SK-N-SH treated with all-trans-retinoic acid at 6 μM for 48 hours (cell line): ENCODE results near the gene PARL.

ENCODE experiments used
- ATAC-seq: fragments of 200-7000 bp; cut with Tn5 transposase; 3 replicates; pipeline ENCODE4 v1.9.1; 2020; ENCODE audit warnings: mild to moderate bottlenecking, moderate library complexity
- ARNTL ChIP-seq: fragments of 450-650 bp; formaldehyde crosslinking; IDR thresholded peaks from 2 replicates; pipeline ENCODE4 v1.5.0; 2020; ENCODE audit warnings: low read depth, mild to moderate bottlenecking, moderate library complexity, borderline replicate concordance
- CREB5 ChIP-seq: fragments of 250-450 bp; sonication (Bioruptor Pico); IDR thresholded peaks from 2 replicates; pipeline ENCODE4 v1.5.1; 2020; ENCODE audit warnings: low read depth, mild to moderate bottlenecking, moderate library complexity
- CSDC2 ChIP-seq: fragments of 250-450 bp; sonication (Bioruptor Pico); IDR thresholded peaks from 2 replicates; pipeline ENCODE4 v1.5.0; 2020; ENCODE audit warnings: mild to moderate bottlenecking, moderate library complexity
- CSRNP3 ChIP-seq: fragments of 250-450 bp; sonication (Bioruptor Pico); IDR thresholded peaks from 2 replicates; pipeline ENCODE4 v1.5.1; 2021; ENCODE audit warnings: mild to moderate bottlenecking, moderate library complexity
- ESRRG ChIP-seq: fragments of 250-450 bp; sonication (Bioruptor Pico); IDR thresholded peaks from 2 replicates; pipeline ENCODE4 v1.6.1; 2021; ENCODE audit warnings: mild to moderate bottlenecking
- GLIS3 ChIP-seq: fragments of 250-450 bp; sonication (Bioruptor Pico); IDR thresholded peaks from 2 replicates; pipeline ENCODE4 v1.5.0; 2020; ENCODE audit warnings: mild to moderate bottlenecking, moderate library complexity
- ISL1 ChIP-seq: fragments of 250-450 bp; sonication (Bioruptor Pico); IDR thresholded peaks from 2 replicates; pipeline ENCODE4 v2.1.2; 2022; ENCODE audit warnings: mild to moderate bottlenecking, moderate library complexity
- OSR1 ChIP-seq: fragments of 250-450 bp; sonication (Bioruptor Pico); IDR thresholded peaks from 2 replicates; pipeline ENCODE4 v1.8.0; 2022; ENCODE audit warnings: moderate library complexity, mild to moderate bottlenecking, inconsistent platforms
- POU6F1 ChIP-seq: fragments of 250-450 bp; sonication (Bioruptor Pico); IDR thresholded peaks from 2 replicates; pipeline ENCODE4 v1.8.0; 2021; ENCODE audit warnings: low read depth, mild to moderate bottlenecking, moderate library complexity, borderline replicate concordance
- PPARA ChIP-seq: fragments of 250-450 bp; sonication (Bioruptor Pico); IDR thresholded peaks from 2 replicates; pipeline ENCODE4 v1.5.0; 2020; ENCODE audit warnings: mild to moderate bottlenecking, borderline replicate concordance
- RARB ChIP-seq: fragments of 250-450 bp; sonication (Bioruptor Pico); IDR thresholded peaks from 2 replicates; pipeline ENCODE4 v1.8.0; 2021; ENCODE audit warnings: mild to moderate bottlenecking, moderate library complexity
- SNAI2 ChIP-seq: fragments of 250-450 bp; sonication (Bioruptor Pico); IDR thresholded peaks from 2 replicates; pipeline ENCODE4 v1.5.0; 2020; ENCODE audit warnings: mild to moderate bottlenecking, moderate library complexity
- TCF4 ChIP-seq: fragments of 250-450 bp; sonication (Bioruptor Pico); IDR thresholded peaks from 2 replicates; pipeline ENCODE4 v1.8.0; 2021; ENCODE audit warnings: mild to moderate bottlenecking, moderate library complexity, borderline replicate concordance
- TOX ChIP-seq: fragments of 250-450 bp; sonication (Bioruptor Pico); IDR thresholded peaks from 2 replicates; pipeline ENCODE4 v1.8.0; 2021; ENCODE audit warnings: mild to moderate bottlenecking, moderate library complexity, borderline replicate concordance
- TSHZ2 ChIP-seq: fragments of 250-450 bp; sonication (Bioruptor Pico); IDR thresholded peaks from 2 replicates; pipeline ENCODE4 v1.5.0; 2020; ENCODE audit warnings: mild to moderate bottlenecking, moderate library complexity
- ZC3H10 ChIP-seq: fragments of 250-450 bp; sonication (Bioruptor Pico); IDR thresholded peaks from 2 replicates; pipeline ENCODE4 v1.5.1; 2021; ENCODE audit warnings: mild to moderate bottlenecking, moderate library complexity
- ZFP3 ChIP-seq: fragments of 250-450 bp; sonication (Bioruptor Pico); IDR thresholded peaks from 2 replicates; pipeline ENCODE4 v1.5.0; 2020; ENCODE audit warnings: mild to moderate bottlenecking, moderate library complexity
- ZNF565 ChIP-seq: fragments of 450-650 bp; formaldehyde crosslinking; conservative IDR thresholded peaks from 2 replicates; pipeline ENCODE4 v1.5.0; 2020; ENCODE audit warnings: low read depth, mild to moderate bottlenecking, moderate library complexity
- ZNF70 ChIP-seq: fragments of 450-650 bp; formaldehyde crosslinking; IDR thresholded peaks from 2 replicates; pipeline ENCODE4 v1.5.0; 2020; ENCODE audit warnings: mild to moderate bottlenecking, moderate library complexity
- ZNF8 ChIP-seq: fragments of 450-650 bp; formaldehyde crosslinking; IDR thresholded peaks from 2 replicates; pipeline ENCODE4 v1.5.0; 2020; ENCODE audit warnings: mild to moderate bottlenecking, moderate library complexity

PARL gene

GRCh38 chr3:183911087-183911486 lies 26.4 kb upstream of the PARL start:
- TF ChIP-seq CSRNP3 (CRISPR knock-in tag): no peak
- TF ChIP-seq OSR1 (CRISPR knock-in tag): no peak
- TF ChIP-seq TOX (CRISPR knock-in tag): no peak
- no peak for TF ChIP-seq ZNF8 (CRISPR knock-in tag)
- TF ChIP-seq CREB5 (CRISPR knock-in tag): no peak
- no peak for TF ChIP-seq POU6F1
- no peak for TF ChIP-seq TCF4
- TF ChIP-seq CSDC2 (CRISPR knock-in tag): no peak
- TF ChIP-seq SNAI2 (CRISPR knock-in tag): no peak
- no peak for TF ChIP-seq ZFP3 (CRISPR knock-in tag)
- no peak for TF ChIP-seq GLIS3 (CRISPR knock-in tag)
- no peak for TF ChIP-seq ZNF565 (CRISPR knock-in tag)
- no peak for TF ChIP-seq ZNF70 (CRISPR knock-in tag)
- TF ChIP-seq ISL1: no peak
- TF ChIP-seq ARNTL (CRISPR knock-in tag): no peak
- no peak for TF ChIP-seq ZC3H10 (CRISPR knock-in tag)
- TF ChIP-seq TSHZ2 (CRISPR knock-in tag): no peak
- no peak for TF ChIP-seq RARB (CRISPR knock-in tag)
- no peak for ATAC-seq

GRCh38 chr3:183909030-183909600 lies 24.4 kb upstream of the PARL start:
- ATAC-seq: no peak
- TF ChIP-seq ZNF8 (CRISPR knock-in tag) (no peak), ZNF565 (CRISPR knock-in tag) (no peak), GLIS3 (CRISPR knock-in tag) (no peak), TOX (CRISPR knock-in tag) (no peak), CSDC2 (CRISPR knock-in tag) (no peak), ISL1 (no peak), OSR1 (CRISPR knock-in tag) (no peak), TCF4 (no peak), RARB (CRISPR knock-in tag) (no peak), ESRRG (CRISPR knock-in tag) (no peak), PPARA (CRISPR knock-in tag) (no peak), CREB5 (CRISPR knock-in tag) (no peak), CSRNP3 (CRISPR knock-in tag) (no peak), ARNTL (CRISPR knock-in tag) (no peak), ZNF70 (CRISPR knock-in tag) (no peak), TSHZ2 (CRISPR knock-in tag) (no peak), ZC3H10 (CRISPR knock-in tag) (no peak)
